ENCODE measurements around the gene GADL1.

The GADL1 gene

DNA sequence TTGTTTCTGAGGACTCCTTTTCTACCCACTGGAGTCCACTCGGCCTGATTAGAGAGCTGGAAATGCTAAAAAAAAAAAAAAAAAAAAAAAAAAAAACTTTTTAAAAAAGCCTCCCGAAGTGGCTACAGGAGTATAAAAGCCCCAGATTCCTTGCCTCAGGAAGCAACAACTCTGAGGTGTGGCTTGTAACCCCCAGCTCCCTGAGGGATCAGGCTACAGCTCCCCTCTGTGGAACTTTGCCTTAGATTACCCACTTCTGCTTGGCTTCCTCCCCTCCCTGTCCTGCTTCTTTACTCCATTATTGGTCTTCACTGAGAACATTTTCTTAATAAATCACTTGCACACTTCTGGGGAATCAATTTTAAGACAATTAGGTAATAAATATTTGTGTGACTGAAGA lies 49.7 kb upstream of the GADL1 start:
- Histone ChIP-seq H3K4me3 (ENCODE audit: low read depth, low read length) (no peak overlapping the region), H3K4me1 (ENCODE audit: control insufficient read depth, insufficient read depth, low read length) (no peaks in the 10 kb centered on the region), H3K9me3 (ENCODE audit: control insufficient read depth, insufficient read depth, low read depth, low read length) (no peaks in the 10 kb centered on the region), H3K36me3 (ENCODE audit: control insufficient read depth in 2 of 2, insufficient read depth in 1 of 2, low read length in 2 of 2) (no peaks in the 10 kb centered on the region), H3K27ac (ENCODE audit: extremely low read depth, low read depth, low read length) (no peak overlapping the region)
- POLR2A ChIA-PET = no interaction called here
- CTCF ChIA-PET = interaction anchor here (0.7 kb wide), 1 partner anchor 68 kb away, joined by 4 read pairs; no protein-coding TSS in a partner anchor
- TF ChIP-seq ZNF561 (tag by site-specific recombination; IDR thresholded peaks at IDR 0.05; ENCODE audit: borderline replicate concordance) = no peak
- no peak for TF ChIP-seq ZNF157 (tag by site-specific recombination; IDR thresholded peaks at IDR 0.05)
- no peak for TF ChIP-seq SCRT2 (tag by site-specific recombination; IDR thresholded peaks at IDR 0.05)
- TF ChIP-seq, protein P1, sequence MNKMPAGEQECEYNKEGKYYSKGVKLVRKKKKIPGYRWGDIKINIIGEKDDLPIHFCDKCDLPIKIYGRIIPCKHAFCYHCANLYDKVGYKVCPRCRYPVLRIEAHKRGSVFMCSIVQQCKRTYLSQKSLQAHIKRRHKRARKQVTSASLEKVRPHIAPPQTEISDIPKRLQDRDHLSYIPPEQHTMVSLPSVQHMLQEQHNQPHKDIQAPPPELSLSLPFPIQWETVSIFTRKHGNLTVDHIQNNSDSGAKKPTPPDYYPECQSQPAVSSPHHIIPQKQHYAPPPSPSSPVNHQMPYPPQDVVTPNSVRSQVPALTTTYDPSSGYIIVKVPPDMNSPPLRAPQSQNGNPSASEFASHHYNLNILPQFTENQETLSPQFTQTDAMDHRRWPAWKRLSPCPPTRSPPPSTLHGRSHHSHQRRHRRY (tag by site-specific recombination; IDR thresholded peaks at IDR 0.05) = no peak
- TF ChIP-seq, protein P2, sequence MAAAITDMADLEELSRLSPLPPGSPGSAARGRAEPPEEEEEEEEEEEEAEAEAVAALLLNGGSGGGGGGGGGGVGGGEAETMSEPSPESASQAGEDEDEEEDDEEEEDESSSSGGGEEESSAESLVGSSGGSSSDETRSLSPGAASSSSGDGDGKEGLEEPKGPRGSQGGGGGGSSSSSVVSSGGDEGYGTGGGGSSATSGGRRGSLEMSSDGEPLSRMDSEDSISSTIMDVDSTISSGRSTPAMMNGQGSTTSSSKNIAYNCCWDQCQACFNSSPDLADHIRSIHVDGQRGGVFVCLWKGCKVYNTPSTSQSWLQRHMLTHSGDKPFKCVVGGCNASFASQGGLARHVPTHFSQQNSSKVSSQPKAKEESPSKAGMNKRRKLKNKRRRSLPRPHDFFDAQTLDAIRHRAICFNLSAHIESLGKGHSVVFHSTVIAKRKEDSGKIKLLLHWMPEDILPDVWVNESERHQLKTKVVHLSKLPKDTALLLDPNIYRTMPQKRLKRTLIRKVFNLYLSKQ (tag by site-specific recombination; IDR thresholded peaks at IDR 0.05; ENCODE audit: borderline replicate concordance) = no peak
- no peak for TF ChIP-seq SP2 (tag by site-specific recombination; IDR thresholded peaks at IDR 0.05)
- no peak for TF ChIP-seq ZNF37A (tag by site-specific recombination; IDR thresholded peaks at IDR 0.05)

DNA sequence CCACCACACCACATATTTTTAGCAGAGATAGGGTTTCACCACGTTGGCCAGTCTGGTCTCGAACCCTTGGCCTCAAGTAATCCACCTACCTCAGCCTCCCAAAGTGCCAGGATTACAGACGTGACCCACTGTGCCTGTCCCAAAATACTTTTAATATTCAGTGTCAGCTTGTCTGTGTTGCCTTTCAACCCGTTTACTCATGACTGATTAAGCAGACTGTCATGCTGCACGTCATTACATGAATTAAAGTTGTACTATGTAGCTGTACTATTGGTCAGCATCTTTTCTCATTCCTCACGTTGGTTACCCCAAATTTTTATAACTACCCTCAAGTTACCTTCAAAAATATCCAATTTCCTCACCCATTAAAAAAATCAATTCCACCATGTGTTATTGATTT lies 48.7 kb upstream of the GADL1 start:
- Histone ChIP-seq H3K4me3 (ENCODE audit: low read depth, low read length) (no peak overlapping the region), H3K9me3 (ENCODE audit: control insufficient read depth, insufficient read depth, low read depth, low read length) (no peaks in the 10 kb centered on the region), H3K4me1 (ENCODE audit: control insufficient read depth, insufficient read depth, low read length) (no peaks in the 10 kb centered on the region), H3K27ac (ENCODE audit: extremely low read depth, low read depth, low read length) (no peak overlapping the region), H3K36me3 (ENCODE audit: control insufficient read depth in 2 of 2, insufficient read depth in 1 of 2, low read length in 2 of 2) (no peaks in the 10 kb centered on the region)
- CTCF ChIA-PET = no interaction called here
- POLR2A ChIA-PET = no interaction called here
- TF ChIP-seq, protein P3, sequence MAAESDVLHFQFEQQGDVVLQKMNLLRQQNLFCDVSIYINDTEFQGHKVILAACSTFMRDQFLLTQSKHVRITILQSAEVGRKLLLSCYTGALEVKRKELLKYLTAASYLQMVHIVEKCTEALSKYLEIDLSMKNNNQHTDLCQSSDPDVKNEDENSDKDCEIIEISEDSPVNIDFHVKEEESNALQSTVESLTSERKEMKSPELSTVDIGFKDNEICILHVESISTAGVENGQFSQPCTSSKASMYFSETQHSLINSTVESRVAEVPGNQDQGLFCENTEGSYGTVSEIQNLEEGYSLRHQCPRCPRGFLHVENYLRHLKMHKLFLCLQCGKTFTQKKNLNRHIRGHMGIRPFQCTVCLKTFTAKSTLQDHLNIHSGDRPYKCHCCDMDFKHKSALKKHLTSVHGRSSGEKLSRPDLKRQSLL (tag by site-specific recombination; IDR thresholded peaks at IDR 0.05) = no peak
- no peak for TF ChIP-seq GLIS1 (tag by site-specific recombination; IDR thresholded peaks at IDR 0.05)
- no peak for TF ChIP-seq ZNF239 (tag by site-specific recombination; IDR thresholded peaks at IDR 0.05)
- TF ChIP-seq, protein P4, sequence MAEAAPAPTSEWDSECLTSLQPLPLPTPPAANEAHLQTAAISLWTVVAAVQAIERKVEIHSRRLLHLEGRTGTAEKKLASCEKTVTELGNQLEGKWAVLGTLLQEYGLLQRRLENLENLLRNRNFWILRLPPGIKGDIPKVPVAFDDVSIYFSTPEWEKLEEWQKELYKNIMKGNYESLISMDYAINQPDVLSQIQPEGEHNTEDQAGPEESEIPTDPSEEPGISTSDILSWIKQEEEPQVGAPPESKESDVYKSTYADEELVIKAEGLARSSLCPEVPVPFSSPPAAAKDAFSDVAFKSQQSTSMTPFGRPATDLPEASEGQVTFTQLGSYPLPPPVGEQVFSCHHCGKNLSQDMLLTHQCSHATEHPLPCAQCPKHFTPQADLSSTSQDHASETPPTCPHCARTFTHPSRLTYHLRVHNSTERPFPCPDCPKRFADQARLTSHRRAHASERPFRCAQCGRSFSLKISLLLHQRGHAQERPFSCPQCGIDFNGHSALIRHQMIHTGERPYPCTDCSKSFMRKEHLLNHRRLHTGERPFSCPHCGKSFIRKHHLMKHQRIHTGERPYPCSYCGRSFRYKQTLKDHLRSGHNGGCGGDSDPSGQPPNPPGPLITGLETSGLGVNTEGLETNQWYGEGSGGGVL (tag by site-specific recombination; IDR thresholded peaks at IDR 0.05) = no peak
- no peak for TF ChIP-seq ZBTB21 (tag by site-specific recombination; IDR thresholded peaks at IDR 0.05)
- TF ChIP-seq, protein P5, sequence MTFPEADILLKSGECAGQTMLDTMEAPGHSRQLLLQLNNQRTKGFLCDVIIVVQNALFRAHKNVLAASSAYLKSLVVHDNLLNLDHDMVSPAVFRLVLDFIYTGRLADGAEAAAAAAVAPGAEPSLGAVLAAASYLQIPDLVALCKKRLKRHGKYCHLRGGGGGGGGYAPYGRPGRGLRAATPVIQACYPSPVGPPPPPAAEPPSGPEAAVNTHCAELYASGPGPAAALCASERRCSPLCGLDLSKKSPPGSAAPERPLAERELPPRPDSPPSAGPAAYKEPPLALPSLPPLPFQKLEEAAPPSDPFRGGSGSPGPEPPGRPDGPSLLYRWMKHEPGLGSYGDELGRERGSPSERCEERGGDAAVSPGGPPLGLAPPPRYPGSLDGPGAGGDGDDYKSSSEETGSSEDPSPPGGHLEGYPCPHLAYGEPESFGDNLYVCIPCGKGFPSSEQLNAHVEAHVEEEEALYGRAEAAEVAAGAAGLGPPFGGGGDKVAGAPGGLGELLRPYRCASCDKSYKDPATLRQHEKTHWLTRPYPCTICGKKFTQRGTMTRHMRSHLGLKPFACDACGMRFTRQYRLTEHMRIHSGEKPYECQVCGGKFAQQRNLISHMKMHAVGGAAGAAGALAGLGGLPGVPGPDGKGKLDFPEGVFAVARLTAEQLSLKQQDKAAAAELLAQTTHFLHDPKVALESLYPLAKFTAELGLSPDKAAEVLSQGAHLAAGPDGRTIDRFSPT (tag by site-specific recombination; IDR thresholded peaks at IDR 0.05) = no peak

DNA sequence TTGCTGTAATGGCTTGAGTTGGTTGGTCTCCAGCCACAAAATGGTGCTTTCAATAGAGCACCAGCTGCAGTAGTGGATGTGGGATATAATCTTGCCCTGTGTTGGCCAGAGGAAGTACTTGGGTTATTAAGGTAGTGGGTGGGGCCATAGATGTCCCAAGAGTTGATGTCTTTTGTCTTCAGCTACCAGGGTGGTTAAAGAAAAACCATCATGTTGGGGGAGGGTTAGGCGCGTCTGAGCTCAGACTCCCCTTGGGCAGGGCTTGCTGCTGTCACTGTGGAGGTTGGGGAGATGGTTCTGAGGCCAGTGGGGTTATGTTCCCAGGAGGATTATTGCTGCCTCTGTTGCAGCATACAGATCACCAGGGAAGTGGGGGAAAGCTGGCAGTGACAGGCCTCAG lies 46.9 kb upstream of the GADL1 start:
- TF ChIP-seq, protein P6, sequence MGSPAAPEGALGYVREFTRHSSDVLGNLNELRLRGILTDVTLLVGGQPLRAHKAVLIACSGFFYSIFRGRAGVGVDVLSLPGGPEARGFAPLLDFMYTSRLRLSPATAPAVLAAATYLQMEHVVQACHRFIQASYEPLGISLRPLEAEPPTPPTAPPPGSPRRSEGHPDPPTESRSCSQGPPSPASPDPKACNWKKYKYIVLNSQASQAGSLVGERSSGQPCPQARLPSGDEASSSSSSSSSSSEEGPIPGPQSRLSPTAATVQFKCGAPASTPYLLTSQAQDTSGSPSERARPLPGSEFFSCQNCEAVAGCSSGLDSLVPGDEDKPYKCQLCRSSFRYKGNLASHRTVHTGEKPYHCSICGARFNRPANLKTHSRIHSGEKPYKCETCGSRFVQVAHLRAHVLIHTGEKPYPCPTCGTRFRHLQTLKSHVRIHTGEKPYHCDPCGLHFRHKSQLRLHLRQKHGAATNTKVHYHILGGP (tag by site-specific recombination; IDR thresholded peaks at IDR 0.05) = no peak
- TF ChIP-seq BCL11A (tag by site-specific recombination; IDR thresholded peaks at IDR 0.05; ENCODE audit: low read depth) (no peak), ZNF777 (tag by site-specific recombination; IDR thresholded peaks at IDR 0.05; ENCODE audit: borderline replicate concordance) (no peak)
- TF ChIP-seq, protein P7, sequence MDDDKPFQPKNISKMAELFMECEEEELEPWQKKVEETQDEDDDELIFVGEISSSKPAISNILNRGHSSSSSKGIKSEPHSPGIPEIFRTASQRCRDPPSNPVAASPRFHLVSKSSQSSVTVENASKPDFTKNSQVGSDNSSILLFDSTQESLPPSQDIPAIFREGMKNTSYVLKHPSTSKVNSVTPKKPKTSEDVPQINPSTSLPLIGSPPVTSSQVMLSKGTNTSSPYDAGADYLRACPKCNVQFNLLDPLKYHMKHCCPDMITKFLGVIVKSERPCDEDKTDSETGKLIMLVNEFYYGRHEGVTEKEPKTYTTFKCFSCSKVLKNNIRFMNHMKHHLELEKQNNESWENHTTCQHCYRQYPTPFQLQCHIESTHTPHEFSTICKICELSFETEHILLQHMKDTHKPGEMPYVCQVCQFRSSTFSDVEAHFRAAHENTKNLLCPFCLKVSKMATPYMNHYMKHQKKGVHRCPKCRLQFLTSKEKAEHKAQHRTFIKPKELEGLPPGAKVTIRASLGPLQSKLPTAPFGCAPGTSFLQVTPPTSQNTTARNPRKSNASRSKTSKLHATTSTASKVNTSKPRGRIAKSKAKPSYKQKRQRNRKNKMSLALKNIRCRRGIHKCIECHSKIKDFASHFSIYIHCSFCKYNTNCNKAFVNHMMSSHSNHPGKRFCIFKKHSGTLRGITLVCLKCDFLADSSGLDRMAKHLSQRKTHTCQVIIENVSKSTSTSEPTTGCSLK (tag by site-specific recombination; IDR thresholded peaks at IDR 0.05) = no peak
- no peaks in the 10 kb centered on the region for H3K36me3 ChIP-seq (ENCODE audit: control insufficient read depth in 2 of 2, insufficient read depth in 1 of 2, low read length in 2 of 2)
- H3K9me3 ChIP-seq (ENCODE audit: control insufficient read depth, insufficient read depth, low read depth, low read length) = no peaks in the 10 kb centered on the region
- no peaks in the 10 kb centered on the region for H3K4me1 ChIP-seq (ENCODE audit: control insufficient read depth, insufficient read depth, low read length)
- H3K27ac ChIP-seq (ENCODE audit: extremely low read depth, low read depth, low read length) = no peak overlapping the region
- H3K4me3 ChIP-seq (ENCODE audit: low read depth, low read length) = no peak overlapping the region
- POLR2A ChIA-PET = no interaction called here
- CTCF ChIA-PET = no interaction called here
